Embryonic facial prominence (tissue), 1 donor: ENCODE measurements around the gene CTPS1.

Experiments used
- DNase-seq: peaks from one replicate; pipeline ENCODE4 v3.0.0-alpha.2; 2016; ENCODE audit errors: extremely low spot score

CTPS1 gene

GRCh38 chr1:41023279-41023990 lies 43.9 kb downstream of the CTPS1 start:
- no peak for DNase-seq

DNA sequence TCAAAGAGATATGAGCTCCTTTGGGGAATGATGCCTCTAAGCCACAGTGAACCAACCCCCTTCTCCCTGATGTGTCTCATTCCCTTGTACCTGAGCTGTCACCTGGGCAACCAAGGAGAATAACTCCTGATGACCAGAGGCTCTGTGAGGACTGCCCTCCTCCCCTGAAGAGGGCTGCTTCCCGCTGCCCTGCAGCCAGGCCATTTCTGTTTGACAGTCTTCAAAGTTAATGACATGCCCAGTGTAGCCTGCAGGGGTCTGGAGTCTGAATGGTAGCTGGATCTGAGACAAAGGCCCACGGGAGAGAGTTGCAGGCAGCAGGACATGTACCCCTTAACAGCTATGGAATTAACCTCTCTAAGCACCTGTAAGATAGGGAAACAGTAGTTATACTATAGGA lies 45.5 kb downstream of the CTPS1 start:
- no peak for DNase-seq

GRCh38 chr1:41025979-41026819 lies 46.7 kb downstream of the CTPS1 start:
- DNase-seq: no peak

DNA sequence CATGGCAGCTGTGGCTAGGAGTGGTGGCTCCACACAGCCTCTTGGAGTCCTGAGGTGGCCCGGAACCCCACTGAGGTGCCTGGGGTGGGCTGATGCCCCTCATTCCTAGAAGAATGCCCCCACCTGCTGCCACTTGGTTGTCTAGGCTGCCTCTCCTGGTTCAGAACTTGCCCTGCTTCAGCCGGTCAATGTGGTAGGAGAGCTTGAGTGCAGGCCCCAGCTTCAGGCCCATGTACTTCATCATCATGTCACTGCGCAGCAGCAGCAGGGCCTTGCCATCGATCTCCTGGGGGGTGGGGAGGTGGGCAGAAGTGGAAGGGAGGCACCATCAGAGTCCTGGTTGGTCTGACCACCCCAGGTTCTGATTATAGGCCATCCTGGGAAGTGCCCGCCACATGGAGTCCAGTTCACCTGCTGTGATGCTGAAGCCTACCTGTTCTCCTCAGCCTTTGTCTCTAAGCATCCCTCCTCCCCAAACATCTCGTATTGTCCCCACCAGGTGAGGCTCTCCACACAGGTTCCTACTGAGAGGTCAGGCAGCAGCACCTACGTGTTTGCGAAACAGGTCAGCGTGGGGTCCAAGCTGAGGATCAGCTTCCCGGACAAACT lies 48.6 kb downstream of the CTPS1 start:
- DNase-seq: no peak

DNA sequence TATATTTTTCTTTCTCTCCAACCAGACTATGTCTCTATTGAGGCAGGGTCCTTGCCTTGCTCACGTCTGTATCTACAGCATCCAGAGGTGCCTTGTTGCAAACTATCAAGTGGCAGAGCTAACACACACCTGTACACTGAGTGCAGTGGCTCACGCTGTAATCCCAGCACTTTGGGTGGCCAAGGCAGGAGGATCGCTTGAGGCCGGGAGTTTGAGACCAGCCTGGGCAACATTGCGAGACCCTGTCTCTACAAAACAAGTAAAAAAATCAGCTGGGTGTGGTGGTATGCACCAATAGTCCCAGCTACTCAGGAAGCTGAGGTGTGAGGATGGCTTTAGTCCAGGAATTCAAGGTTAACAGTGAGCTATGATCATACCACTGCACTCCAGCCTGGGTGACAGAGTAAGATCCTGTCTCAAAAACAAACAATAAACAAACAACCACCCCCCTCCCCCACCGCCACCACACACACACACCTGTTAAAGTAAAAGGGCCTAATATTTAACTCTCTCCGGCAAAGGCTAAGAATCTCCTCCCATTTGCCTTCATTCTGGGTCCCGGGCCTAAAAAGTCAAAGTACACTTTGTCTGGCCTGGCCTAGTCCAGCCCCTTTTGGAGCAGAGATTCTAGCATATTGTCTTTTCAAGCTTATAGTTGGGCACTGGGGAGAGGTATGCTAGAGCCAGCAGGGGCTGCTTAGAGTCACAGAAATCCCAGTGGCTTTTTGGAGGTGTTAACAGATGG lies 51.5 kb downstream of the CTPS1 start:
- no peak for DNase-seq

DNA sequence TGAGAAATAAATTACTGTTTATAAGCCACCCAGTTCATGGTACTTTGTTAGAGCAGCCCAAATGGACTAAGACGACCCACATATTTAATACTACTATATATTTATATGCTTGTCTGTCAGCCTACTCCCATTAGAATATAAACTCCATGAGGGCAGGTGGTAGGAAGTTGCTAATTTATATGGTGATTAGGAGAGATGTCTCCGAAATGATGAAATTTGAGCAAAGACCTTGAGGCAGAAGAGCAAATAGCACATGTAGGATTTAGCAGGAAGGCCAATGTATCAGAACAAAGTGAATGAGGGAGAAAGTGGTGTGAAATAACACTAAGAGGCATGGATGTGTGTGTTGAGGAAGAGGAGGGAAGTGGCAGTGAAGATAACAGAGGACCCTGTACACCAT lies 52.7 kb downstream of the CTPS1 start:
- no peak for DNase-seq

GRCh38 chr1:41033272-41033671 lies 53.8 kb downstream of the CTPS1 start:
- no peak for DNase-seq

- no peak for DNase-seq
These were observed 57.8 kb downstream of the CTPS1 start for GRCh38 chr1:41037116-41037903.

DNA sequence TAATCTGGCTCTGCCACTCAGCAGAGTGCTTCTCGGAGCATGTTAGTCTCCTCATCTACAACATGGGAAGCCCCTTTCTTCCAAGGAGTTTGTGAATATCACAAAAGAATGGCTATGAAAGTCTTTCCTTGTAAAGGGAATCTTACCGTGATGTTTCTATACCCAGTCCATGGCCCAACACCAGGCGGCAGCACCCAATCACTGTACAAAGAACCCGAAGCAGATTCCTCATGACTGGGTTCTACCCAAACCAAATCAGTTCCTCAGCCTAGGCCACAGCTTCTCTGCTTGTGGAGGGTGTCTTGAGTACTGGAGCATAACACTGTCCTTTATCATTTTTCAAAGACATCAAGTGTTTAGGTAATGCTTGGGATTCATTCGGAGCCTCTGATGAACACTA lies 58.6 kb downstream of the CTPS1 start:
- no peak for DNase-seq

DNA sequence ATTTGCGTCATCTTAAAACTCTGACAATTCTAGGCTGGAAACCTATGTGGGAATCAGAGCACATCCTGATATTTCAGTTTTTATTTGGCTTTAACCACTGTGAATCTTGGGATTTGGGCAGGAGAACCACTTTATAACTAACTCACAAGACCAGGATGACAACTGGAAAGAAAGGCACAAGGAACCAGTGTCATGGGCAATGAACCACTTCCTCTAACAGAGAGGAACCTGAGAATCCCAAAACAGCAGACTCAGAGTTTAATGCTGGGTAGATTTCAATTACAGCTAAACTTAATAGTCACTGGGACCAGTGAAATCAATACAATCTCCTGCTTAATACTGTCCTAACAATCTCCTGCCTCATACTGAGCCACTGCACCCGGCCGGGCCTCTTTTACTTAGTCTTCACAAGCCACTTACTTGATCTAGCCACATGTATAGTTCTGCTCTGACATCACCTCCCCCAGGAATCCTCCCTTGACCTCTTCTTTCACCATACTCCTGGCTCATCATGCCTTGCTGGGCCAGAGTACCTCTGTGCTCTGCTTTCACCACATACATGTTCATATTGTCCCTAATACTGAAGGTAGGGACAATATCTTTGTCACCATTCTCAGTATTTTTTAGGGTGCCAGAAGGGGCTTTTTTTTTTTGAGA lies 62.2 kb downstream of the CTPS1 start:
- no peak for DNase-seq

DNA sequence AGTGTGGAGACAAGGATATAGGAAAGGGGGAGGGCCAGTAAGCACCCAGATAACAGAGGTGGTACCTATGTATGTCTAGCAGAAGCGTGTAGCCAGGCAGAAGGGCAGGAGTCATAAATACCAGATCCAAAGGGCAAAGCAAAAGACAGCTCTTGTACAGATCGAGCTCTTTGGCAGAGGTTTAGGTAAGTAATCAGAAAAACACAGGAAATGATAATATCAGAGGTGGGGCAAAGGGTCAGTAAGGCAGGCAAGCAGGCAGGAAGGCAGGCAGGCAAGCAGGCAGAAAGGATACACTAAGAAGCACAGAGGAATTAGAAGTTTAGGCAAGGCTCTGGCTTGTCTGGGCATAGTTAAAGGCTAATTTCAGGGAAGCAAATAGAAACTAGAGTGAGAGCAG lies 64.7 kb downstream of the CTPS1 start:
- no peak for DNase-seq

- no peak for DNase-seq
These were observed 66.2 kb downstream of the CTPS1 start for GRCh38 chr1:41045740-41046139.

- DNase-seq: no peak
These were observed 66.9 kb downstream of the CTPS1 start for GRCh38 chr1:41046347-41046775.

DNA sequence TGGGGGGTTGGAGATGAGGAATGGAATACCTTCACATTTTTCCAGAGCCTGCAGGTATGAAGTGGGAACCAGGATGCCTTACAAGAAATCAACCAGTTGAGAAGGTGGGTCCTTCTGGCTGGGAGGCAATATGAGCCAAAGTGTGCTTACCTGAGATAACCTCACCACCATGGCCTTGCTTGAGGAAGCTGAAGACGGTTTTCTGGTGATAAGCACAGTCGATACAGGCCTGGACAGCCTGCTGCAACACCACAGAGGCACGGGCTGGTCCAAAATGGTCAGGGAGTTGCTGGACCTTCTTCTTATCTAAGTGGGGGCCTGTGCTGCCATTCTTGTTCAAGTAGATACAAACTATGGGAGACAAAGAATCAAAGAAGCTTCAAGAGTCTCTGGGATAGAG lies 69.0 kb downstream of the CTPS1 start:
- no peak for DNase-seq

DNA sequence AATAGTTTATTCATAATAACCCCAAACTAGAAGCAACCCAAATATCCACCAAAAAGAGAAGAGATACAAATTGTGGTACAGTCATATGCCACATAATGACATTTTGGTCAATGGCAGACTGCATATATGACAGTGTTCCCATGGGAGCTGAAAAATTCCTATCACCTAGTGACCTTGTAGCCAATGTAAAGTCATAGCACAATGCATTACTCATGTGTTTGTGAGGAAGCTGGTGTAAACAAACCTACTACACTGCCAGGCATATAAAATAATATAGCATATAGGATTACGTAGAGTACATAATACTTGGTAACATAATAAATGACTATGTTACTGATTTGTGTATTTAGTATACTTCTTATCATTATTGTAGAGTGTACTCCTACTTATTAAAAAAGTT lies 71.5 kb downstream of the CTPS1 start:
- DNase-seq: no peak

GRCh38 chr1:41053316-41053715 lies 73.8 kb downstream of the CTPS1 start:
- DNase-seq: no peak

GRCh38 chr1:41056907-41057306 lies 77.4 kb downstream of the CTPS1 start:
- DNase-seq: no peak
